Esophagus squamous epithelium (tissue), 4 donors: Measurements from ENCODE around the gene ANKRD39.

Experiments used
- CTCF ChIP-seq, 6 experiments: fragments of 450-650 bp in 4 of 6; fragments of 200-600 bp in 2 of 6; sonication (generic) in 2 of 6; IDR thresholded peaks; one replicate each; pipeline ENCODE4 v1.5.1; 2016 to 2019; ENCODE audit warnings: antibody characterized with exemption in 6 of 6, mild to moderate bottlenecking in 4 of 6, moderate library complexity in 4 of 6
- POLR2A ChIP-seq, 4 donors: fragments of 450-650 bp; IDR thresholded peaks; one replicate each; pipeline ENCODE4 v1.6.1; 2017; ENCODE audit warnings: antibody characterized with exemption in 4 of 4, mild to moderate bottlenecking in 4 of 4, moderate library complexity in 3 of 4

- TF ChIP-seq CTCF (IDR thresholded peaks at IDR 0.05) (no peak), POLR2A (IDR thresholded peaks at IDR 0.05) (no peak)
Observed at GRCh38 chr2:96843538-96844268, 14.1 kb downstream of the ANKRD39 start, which contains the start of gene ANKRD23.
